Measurements from ENCODE around the gene TRMT61A.

The TRMT61A gene

GRCh38 chr14:103540821-103541708, 12.1 kb downstream of the TRMT61A start:
- TF ChIP-seq CTCF (IDR thresholded peaks at IDR 0.05; ENCODE audit: low read depth, low read length, missing control alignments), result no peak
- in situ Hi-C loops (cut with HindIII; ENCODE audit: low sequenced_read_pairs), result no loop called here
- DNase-seq (ENCODE audit: low read depth), result no peak
- no peak overlapping the region for H3K4me3 ChIP-seq (ENCODE audit: low read depth, low read length)

DNA sequence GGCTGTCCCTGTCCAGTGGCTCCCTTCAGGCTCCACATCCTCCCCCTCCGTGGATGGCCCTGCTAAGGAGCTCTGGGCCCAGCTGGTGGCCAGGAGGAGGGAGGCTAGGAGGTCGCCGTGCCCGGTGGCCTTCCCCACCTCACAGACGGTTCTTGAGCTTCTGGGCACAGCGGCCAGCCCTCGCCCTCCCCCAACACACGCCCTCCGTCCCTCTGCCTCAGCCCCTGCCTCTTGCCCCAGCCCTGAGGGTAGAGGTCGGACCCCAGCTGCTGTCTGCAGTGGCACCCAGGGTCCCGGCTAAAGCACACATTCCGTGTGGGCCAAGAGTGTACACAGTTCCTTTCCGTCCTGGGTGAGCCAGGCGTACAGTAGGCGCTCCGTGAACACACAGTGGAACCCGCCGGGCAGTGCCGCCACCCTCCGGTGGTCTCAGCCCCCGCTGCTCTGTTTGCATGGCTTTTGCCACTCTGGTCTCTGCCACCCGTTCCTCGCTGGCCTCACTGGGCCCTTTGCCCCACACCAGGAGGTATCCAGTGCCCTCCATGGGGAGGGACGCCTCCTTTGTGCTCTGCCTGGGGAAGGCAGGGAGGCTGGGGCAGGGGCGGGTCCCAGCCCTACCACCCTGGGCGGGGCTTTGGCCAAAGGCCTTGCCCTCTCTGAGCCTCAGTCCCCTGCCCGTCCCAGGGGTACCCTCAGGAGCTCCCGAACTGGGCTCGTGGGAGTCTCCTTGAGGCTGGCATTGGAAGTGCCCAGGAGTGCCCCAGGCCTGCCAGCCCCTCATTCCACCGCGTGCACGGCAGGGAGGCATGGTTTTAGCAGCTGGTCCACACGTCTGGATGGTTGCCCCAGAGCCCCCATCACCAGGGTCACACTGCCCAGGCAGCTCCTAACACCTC, 13.0 kb downstream of the TRMT61A start:
- in situ Hi-C loops (cut with HindIII; ENCODE audit: low sequenced_read_pairs), result no loop called here
- DNase-seq (ENCODE audit: low read depth), result no peak

GRCh38 chr14:103542605-103543088, 13.7 kb downstream of the TRMT61A start:
- DNase-seq (ENCODE audit: low read depth), result no peak
- in situ Hi-C loops (cut with HindIII; ENCODE audit: low sequenced_read_pairs), result no loop called here
- no peak for TF ChIP-seq CTCF (IDR thresholded peaks at IDR 0.05; ENCODE audit: low read depth, low read length, missing control alignments)
- H3K4me3 ChIP-seq (ENCODE audit: low read depth, low read length), result no peak overlapping the region

More for the DNA sequence above, 13.0 kb downstream of the TRMT61A start:
- H3K4me3 ChIP-seq (ENCODE audit: low read depth, low read length), result no peak overlapping the region
- no peak for TF ChIP-seq CTCF (IDR thresholded peaks at IDR 0.05; ENCODE audit: low read depth, low read length, missing control alignments)

- DNase-seq (ENCODE audit: low read depth), result no peak
- H3K4me3 ChIP-seq (ENCODE audit: low read depth, low read length), result no peak overlapping the region
- in situ Hi-C loops (cut with HindIII; ENCODE audit: low sequenced_read_pairs), result no loop called here
- no peak for TF ChIP-seq CTCF (IDR thresholded peaks at IDR 0.05; ENCODE audit: low read depth, low read length, missing control alignments)
Observed at GRCh38 chr14:103543140-103543539, 14.1 kb downstream of the TRMT61A start.

GRCh38 chr14:103543721-103544387, 14.9 kb downstream of the TRMT61A start:
- in situ Hi-C loops (cut with HindIII; ENCODE audit: low sequenced_read_pairs), result no loop called here
- no peak for DNase-seq (ENCODE audit: low read depth)
- no peak overlapping the region for H3K4me3 ChIP-seq (ENCODE audit: low read depth, low read length)
- no peak for TF ChIP-seq CTCF (IDR thresholded peaks at IDR 0.05; ENCODE audit: low read depth, low read length, missing control alignments)

Measured in astrocyte of the cerebellum (primary cell).